CD4-positive, alpha-beta T cell treated with Interleukin-6 for 4 hours (primary cell): Measurements from ENCODE around the gene STX7.

ENCODE experiments used
- DNase-seq: peaks from one replicate; pipeline ENCODE4 v3.0.0-alpha.2; 2020; ENCODE audit warnings: mixed read lengths

The STX7 gene

DNA sequence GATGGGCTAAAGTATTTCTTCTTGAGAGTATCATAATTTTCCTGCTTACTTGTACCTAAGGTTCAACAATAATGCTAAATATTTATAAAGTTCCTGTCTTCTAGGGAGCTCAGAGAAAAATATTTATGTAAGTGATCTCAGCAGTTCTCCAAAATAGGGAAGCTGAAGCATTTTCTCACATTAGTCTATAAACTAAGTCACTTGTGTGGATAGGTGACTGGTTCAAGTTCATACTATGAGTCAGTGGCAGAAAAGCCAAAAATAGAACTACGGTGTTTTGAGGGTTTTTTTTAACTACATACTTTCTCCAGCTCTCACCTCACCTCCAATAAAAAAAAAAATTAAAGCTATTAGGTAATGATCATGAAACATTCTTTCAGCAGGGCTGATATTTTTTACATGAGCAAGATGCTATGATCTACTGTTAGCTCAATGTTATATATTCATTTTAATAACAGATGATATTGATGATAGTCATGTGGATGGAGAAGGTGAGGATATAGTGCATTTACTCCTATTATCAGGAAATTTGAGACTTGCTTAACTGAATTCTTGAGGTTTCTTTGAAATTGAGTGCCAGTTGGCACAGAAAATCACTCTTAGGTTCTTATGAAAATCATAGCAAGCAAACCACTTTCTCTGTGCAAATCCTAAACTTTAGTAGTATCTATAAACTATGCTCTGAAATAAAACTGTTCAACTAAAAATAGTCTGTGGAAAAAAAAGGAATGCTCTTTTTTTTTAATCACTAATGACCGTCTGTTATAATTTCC lies 107.6 kb downstream of the STX7 start:
- DNase-seq: no peak

- DNase-seq: no peak
These were observed 108.2 kb downstream of the STX7 start for GRCh38 chr6:132404736-132405135.

- no peak for DNase-seq
These were observed 108.6 kb downstream of the STX7 start for GRCh38 chr6:132404330-132404729.

GRCh38 chr6:132401618-132402285 lies 111.2 kb downstream of the STX7 start:
- DNase-seq: no peak

GRCh38 chr6:132400883-132401617 lies 111.9 kb downstream of the STX7 start, which contains the start of gene MOXD1:
TSS of gene MOXD1 (minus strand) at chr6:132401475. CDS start at chr6:132401426, 49 bp downstream.
- no peak for DNase-seq

- no peak for DNase-seq
These were observed 112.4 kb downstream of the STX7 start for GRCh38 chr6:132400555-132400882.

DNA sequence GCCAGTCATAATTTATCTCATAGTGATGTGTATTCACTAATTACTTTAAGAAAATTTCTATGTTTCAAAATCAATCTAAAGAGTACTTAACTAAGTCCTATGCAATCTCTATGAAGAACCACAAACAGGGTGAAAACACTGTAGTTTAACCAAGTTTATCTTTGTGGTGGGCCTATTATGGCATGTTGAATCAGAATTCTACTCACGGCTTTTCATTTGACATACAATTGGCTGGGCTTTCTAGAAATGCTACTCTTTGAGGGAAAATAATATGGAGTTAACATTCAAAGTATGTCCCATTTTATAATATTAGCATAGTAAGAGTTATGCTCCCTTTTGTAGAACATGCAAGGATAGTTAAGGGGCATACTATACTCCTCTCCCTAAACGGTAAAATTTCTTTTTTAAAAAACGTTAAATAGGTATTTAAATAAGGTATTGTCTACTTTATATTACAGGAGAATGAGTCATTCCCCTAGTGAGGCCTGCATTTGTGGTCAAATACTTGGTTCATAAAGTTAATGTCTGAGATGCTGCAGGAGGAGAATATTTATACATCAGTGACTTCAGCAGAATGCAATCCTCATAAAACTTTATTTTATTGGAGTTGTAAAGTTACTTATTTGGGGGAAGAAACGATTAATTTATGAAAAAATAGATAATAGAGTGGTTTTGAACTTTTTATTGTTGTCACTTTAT lies 113.4 kb downstream of the STX7 start:
- no peak for DNase-seq
